Germinal center (tissue), 1 donor: ENCODE results near the gene CD7.
"Not testable (repeated sequence)": the region's sequence is repeated elsewhere in the genome, so short reads cannot be mapped to it uniquely, and the experiment has no call there.

Source experiments
- DNase-seq: peaks from one replicate; pipeline ENCODE4 v3.0.0; 2012; ENCODE audit warnings: mixed read lengths, low spot score

Gene CD7

DNA sequence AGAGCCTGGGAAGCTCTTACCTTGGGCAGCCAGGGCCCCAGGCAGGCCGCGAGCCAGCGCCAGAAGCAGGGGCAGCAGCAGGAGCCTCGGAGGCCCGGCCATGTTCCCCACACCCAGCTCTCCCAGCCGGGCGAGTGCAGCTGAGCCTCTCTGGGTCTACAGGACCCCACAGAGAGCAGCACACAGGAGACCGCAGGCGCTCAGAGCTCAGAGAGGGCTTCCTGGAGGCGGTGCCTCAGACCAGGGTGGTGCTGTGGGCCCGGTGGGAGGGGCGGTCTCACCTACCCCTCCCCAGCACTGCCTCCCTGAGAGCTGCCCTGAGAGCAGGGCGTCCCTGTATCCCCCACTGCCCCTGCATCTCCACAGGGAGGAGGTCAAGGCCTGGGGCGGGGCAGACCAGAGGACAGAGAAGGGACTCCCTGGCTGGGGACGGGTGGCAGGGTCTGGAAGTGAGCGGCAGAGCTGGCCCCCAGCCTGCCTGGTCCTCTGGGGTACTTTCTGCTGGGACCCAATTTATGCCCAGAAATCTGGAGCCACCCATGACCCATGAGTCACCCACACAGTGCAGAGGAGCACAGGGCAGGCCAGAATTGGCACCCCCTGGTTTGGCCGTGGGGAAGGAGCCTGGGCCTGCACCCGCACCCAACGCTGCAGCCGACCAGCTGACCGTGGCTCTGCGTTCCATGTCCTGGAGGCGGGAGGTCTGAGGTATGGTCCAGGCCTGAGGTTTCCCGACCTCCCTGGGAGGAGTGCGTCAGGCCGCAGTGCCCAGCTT is at the start of gene CD7:
Gene CD7 (minus strand): TSS at position 215 of the 775 bp plus-strand sequence. CDS start 113 bp downstream, at position 102.
- DNase-seq, result no peak

DNA sequence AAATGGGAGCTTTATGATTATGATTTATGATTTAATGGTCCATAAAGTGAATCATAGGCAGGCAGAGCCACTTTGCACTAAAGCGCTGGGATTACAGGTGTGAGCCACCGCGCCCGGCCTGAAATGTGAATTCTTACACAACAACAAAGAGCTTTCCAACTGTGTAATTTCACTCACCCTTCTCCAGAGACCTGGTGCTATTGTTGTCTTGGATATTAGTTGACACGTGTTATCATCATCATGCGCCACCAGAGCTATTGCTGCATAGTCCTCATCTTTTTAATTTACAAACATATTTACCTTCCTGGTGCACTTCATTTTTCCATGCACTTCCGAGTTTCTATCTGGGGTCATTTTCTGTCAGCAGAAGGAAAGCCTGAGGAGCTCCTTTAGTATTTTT is 49.3 kb upstream of the CD7 start:
- no peak for DNase-seq

GRCh38 chr17:82365606-82366295 is 48.3 kb upstream of the CD7 start:
- no peak for DNase-seq

GRCh38 chr17:82361885-82362633 is 44.7 kb upstream of the CD7 start:
- DNase-seq, result no peak

GRCh38 chr17:82359451-82360074 is 42.2 kb upstream of the CD7 start:
- not testable (repeated sequence) for DNase-seq

DNA sequence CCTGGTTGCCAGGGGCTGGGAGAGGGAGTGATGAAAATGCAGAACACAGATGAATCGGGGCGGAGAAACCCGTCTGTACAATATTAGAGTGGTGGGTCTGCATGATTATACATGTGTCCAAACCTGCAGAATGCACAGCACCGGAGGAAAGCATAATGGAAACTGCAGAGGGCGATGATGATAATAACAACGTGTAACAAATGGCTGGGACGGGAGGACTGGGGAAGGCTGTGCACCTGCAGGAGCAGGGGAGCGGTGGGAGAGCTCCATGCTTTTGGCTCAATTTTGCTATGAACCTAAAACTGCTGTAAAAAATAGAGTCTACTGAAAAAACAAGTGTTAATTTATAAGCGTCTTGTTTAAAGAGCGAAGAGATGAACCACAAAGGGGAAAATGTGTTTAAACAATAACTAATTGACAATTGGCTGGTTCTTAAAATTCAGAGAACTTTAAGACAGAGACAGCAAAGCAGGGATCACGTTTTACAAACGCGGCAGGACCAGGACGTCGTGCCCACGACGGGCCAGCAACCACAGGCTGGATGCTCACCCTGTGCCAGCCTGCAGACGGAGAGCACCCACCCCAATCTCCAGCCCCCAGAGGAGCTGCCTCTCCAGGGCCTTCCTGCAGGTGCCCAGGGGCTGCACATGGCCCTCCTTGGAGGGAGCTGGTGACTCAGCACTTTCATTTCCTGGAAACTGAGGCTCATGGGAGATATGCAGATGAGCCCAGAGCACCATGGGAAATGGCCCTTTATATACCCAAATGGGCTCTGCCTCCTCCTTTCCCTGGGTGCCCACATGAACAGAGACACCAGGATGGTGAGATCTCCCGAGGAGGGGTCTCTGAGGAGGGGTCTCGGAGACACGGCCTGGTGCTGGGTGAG is 41.3 kb upstream of the CD7 start, which contains the start of gene TEX19:
Gene TEX19 (plus strand): TSS at position 783 of the 886 bp plus-strand sequence. CDS start 2,904 bp downstream, outside the sequence.
- DNase-seq, result no peak

DNA sequence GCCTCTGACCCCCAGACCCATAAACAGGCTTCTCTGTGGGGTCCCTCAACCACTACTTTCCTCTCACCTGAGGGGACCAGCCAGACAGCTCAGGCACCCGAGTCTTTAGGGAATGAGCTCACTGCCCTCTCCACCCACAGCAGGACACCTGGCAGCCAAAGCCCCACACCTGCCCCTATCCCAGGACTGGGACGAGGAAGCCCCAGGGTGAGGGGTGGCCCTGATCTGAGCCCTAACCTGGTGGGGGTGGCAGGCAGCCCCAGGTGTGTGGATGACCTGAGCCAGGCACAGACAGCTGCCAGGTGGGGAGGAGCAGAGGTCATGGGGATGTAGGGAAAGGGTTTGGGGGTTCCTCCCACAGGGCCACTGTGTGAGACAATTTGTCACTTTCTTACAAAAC is 40.0 kb upstream of the CD7 start:
- DNase-seq, result no peak

DNA sequence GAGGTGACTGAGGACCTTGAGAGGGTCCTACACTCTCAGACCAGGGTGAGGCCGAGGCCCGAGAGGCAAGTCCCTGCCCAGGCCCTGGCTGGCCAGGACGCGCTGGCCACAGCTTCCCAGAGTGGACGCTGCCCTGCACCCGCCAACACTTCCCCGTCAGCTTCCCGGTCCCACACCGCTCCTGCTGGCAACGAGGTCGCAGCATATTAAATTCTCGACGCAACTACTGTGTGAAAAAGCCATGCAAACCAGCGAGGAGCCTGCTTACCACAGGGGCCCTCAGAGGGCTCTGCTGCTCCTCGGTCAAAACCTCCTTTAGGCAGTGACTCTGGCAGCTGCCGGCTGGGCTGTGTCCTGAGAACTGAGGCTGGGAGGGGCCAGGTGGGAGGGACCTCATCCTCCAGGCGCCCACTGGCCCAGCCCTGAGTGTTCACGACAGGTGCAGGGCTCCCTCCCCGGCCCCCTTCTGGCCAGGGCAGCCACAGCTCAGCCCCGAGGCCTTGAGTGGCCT is 39.5 kb upstream of the CD7 start:
- no peak for DNase-seq

DNA sequence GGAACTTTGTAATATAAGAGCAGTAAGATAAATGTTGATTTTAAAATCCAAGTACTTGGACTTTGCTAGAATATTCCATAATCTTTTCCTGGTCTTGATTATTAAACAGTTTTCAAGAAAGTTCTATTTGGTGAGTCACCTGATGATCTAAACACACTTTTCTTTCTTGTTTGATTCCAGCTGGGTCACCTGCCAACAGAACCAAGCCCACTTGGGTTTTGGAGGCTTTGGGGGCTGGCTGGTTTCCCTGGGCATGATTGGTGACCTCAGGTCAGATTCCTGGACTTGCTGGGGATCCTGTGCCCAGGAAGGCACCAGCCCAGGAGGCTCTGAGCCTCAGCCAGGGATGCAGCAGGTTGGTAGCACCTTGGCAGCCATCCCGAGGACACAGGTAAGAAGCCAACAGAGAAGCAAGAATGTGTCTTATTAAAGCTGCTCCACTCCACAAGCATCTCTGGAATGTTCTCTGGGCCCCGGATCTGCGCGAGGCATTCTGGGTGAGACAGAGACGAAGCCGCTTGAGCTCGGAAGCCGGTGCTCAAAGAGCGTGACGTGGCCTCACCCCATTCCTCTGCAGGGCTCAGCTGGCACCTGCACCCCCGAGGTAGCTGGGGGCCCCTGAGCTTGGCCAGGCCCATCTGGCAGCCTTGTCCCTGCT is 38.5 kb upstream of the CD7 start:
- no peak for DNase-seq

DNA sequence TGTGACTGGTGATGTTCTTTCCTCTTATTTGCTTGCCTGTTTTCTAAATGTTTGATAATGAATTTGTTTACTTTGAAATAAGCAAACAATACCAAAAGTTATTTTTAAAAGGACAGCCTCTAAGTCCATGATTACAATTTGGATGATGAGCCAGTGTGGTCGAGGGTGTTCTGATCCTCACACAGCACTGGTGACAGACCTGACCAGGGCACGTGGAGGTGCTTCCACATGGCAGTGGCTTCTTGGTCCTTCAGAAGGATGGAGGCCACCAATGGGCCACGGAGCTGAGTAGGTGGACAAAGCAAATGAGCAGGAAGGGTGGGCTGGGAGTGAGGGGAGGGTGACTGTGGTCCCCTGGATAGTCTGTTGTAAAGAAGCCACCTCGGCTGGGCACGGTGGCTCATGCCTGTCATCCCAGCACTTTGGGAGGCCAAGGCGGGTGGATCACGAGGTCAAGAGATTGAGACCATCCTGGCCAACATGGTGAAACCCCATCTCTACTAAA is 37.4 kb upstream of the CD7 start:
- DNase-seq, result no peak

DNA sequence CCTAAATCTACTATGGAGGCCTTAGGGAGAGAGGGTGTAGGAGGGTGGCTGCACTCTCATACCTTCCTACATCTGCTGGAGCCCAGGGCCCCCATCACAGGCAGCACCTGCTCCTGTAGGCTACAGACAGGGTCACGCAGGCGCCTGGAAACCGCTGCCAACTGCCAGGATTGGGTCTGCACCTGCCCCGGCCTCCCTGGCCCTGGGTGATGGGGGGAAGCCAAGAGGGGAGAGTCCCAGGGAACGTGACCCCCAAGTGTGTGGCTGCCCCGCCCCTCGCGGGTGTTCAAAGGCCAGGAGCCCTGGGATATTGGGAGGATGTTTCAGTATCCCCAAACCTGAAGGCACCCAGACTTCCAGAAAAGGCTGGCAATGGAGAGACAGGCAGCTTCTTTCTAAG is 36.1 kb upstream of the CD7 start:
- no peak for DNase-seq

GRCh38 chr17:82351713-82352488 is 34.5 kb upstream of the CD7 start:
- peak; percentile 83 for DNase-seq

- no peak for DNase-seq
These were observed 33.9 kb upstream of the CD7 start for GRCh38 chr17:82351254-82351712.

GRCh38 chr17:82350182-82351030 is 33.0 kb upstream of the CD7 start:
- peak; percentile 50 for DNase-seq

DNA sequence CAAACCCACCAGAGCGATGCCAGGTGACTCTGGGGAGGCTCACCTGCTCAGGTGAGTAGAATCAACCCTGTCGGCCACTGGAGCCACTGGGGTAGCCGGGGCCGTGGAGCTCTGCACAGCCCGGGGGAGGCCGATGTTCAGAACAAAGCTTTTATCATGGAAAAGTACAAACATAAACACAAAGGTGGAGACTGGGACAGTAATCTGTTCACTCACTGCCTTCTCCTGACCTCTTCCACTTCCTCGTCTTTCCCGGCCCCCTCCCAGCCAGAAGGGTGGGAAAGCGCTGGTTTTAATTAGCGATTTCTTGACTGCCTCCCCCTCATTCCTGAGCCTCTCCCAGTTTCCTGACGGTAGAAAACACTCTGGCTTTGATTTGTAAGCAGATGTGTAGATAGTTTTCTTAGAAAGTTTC is 31.9 kb upstream of the CD7 start:
- no peak for DNase-seq

DNA sequence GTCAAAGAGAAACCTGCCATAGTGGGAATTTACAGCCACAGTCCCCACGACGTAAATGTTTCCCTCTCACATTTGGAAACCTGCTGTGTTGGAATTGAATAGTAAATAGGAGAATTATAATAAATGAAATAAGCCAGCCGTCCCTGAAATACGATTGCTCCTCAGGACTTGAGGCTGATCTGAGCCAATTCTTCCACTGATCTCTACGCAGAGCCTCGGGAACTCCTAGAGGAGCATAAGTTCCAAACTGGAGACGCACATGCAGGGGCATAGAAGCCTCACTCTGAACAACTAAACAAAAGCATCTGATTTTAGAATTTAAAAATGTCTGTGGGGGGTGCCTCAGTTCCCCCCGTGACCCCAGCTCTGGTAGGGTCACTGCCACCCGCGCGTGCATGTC is 31.5 kb upstream of the CD7 start:
- no peak for DNase-seq

DNA sequence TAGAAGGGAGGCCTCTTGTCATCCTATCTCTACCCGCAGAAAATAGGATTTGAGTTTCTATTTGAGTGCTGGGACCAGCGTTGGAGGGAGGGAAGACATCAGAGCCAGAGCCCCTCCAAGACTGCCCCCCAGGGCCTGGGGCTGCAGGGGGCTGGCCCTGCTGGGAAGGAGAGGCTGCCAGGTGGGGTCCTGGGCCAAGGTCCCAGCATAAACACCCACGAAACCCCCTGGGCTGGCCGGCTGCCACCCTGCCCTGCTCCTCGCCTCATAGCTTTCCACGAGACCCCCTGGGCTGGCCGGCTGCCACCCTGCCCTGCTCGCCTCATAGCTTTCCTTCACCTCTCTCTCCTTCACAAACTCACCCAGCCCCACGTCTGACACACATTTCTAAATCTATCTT is 31.0 kb upstream of the CD7 start:
- no peak for DNase-seq

- DNase-seq, result not testable (repeated sequence)
These were observed 30.6 kb upstream of the CD7 start for GRCh38 chr17:82347994-82348393.
